SH-SY5Y (cell line): ENCODE results near the gene SPINT2.

Source experiments
- GATA2 ChIP-seq: IDR thresholded peaks from 2 replicates; pipeline ENCODE4 v1.6.1; 2011; ENCODE audit warnings: mild to moderate bottlenecking, low read depth, low read length
- GATA3 ChIP-seq: IDR thresholded peaks from 2 replicates; pipeline ENCODE4 v1.6.1; 2011; ENCODE audit warnings: low read depth, mild to moderate bottlenecking, low read length, moderate library complexity

- no peak for TF ChIP-seq GATA2
- no peak for TF ChIP-seq GATA3
Observed at GRCh38 chr19:38265213-38265861, 964 bp downstream of the SPINT2 start.
